NCI-H2029 (cell line): ENCODE data around the gene PIK3R5.

Source experiments
- DNase-seq: peaks from one replicate; lab custom pipeline; 2025; lab: John Stamatoyannopoulos, UW

The PIK3R5 gene

DNA sequence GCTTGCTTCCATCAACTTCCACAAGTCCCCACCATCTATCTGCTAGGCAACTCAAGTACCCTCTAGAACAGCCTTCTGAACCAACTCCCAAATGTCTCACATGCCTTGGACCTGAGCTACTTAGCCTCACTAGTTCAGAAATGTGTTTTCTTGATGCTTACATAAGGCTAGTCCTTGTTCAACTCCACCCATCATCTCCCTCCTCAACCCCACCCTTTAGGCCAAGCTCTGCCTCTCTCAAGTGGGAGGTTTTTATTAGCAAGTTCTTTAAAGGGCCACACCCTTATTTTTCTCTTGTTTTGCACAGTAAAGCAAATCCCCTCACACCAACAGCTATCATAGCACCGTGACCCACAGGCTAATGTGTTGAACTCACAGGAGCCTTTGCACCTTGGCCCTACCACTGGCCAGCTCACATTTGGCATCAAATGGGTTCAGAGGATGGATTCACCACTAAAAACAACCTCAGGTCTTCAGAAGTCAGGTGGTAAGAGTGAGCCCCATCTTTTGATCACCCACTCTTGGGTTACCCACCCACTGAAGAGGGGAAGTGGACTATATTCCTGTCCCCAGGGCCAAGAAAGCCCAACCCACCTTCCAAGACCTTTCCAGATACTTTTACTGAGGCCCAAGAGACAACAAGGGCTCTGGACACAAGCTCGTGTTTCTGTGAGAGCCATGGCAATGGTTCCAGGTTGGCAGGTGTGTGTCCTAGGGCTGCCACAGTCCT lies 12.2 kb downstream of the PIK3R5 start:
- no peak for DNase-seq

DNA sequence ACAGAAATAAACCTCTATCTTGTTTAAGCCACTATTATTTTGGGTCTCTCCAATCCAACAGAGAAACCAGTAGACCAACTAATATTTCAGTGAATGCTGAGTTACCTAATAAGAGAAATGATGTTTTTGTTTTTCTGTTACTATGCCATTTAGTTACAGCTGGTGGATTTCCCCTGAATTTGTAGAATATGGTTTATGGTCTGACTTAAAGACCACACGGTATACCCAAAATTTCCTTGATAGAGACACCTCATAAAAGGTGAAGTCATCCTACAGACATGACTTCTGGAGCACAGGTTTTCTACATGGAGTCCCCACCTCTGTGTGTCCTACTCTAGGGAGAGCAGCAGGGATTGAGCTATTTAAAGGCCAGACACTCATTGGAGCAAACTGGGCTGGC lies 13.3 kb downstream of the PIK3R5 start:
- DNase-seq = no peak

DNA sequence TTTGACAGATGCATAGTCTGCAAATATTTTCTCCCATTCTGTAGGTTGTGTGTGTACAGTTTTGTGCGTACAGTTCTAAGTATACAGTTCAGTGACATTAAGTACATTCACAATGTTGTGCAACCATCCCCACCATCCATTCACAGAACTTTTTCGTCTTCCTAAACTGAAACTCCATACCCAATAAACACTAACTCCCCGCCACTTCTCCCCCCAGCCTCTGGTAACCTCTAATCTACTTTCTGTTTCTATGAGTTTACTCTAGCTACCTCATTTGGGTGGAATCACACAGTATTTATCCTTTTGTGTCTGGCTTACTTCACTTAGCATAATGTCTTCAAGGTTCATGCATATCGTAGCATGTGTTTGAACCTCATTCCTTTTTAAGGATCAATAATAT lies 14.3 kb downstream of the PIK3R5 start:
- no peak for DNase-seq

DNA sequence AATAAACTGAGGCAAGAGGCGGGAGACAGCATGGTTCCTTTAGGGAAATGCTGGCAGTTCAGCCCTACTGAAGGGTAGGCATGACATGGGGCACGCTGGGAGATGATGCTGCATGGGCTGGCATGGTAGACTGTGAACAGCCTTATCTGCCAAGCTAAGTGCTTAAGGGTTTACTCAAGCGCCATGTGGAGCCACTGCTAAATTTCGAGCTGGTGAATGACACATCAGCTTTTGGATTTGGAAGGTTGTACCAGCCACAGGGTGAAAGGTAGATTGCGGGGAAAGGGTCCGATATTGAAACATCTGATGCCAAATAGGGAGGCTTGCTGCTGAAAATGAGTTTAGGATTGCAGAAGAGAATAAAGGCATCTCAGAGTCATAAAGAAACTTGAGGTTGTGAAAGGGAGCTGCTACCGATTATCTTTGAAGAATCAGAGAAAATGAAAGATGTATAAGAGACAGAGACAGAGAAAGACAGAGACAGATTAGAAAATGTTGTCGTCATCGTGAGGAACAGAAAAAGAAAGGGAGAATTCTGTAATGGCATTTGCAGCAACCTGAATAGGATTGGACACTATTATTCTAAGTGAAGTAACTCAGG lies 16.3 kb downstream of the PIK3R5 start:
- DNase-seq = no peak

DNA sequence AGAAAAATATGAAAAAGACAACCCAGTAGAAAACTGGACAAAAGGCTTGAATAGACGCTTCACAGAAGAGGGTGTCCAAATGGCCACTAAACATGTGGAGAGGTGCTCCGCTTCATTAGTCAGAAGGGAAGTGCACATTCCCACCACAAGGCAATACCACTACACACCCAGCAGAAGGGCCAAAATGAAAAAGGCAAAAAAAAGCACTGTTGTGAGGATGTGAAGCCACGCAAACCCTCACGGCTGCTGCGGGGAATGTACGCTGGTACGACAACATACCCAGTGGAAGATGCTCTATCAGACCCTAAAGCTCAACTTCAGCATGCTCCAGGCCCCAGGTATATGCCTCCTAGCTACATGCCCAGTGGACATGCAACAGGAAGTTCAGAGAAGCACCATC lies 17.0 kb downstream of the PIK3R5 start:
- no peak for DNase-seq

DNA sequence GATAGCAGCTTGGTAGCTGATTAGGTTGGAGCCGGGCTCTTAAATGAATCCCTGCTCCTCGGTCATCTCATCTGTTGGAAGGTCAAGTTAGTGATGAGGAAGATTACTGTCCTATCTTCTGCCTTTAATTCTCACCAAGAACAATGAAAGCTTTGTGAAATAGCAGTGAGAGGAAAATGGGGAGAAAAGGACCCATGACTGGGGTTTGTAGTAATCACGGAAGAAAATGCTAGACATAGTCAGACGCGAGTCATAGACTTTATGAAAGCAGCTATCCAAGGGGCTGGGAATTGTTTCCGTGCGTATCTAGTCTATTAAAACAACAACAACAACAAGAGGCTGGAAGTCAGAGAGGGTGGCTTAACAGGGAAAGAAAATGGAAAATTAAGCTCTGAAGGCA lies 18.3 kb downstream of the PIK3R5 start:
- DNase-seq = no peak

DNA sequence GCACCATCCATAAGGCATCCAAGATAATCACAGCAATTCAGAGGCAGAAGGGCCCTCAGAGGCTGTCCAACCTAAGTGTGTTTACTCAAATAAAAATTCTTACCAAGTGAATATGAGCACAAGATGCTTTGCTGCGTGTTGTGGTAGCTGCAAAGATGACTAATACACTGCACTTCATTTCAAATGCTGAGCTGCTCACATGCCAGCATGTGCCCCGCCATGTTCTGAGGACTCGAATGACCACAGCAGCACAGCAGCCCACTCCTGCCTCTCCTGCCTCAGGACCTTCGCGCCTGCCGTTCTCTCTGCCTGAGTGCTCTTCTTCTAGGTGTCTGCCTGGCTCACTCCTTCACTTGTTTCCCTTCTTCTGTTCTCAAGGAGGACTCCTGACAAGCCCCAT lies 19.0 kb downstream of the PIK3R5 start:
- no peak for DNase-seq

DNA sequence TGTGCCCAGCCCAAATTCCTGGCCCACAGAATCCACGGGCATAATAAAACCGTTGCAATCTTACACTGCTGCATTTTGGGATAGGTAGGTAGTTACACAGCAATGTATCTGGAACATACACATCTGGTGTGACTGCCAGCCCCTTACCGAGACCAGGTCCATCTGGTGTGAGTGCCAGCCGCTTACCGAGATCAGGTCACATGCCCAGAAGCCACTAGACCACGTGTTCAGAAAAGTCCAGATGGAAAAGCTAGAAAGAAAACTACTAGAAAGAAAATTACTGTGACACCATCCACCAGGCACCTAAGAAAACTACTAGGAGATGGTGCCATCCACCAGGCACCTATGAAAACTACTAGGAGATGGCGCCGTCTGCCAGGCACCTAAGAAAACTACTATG lies 19.4 kb downstream of the PIK3R5 start:
- DNase-seq = no peak

DNA sequence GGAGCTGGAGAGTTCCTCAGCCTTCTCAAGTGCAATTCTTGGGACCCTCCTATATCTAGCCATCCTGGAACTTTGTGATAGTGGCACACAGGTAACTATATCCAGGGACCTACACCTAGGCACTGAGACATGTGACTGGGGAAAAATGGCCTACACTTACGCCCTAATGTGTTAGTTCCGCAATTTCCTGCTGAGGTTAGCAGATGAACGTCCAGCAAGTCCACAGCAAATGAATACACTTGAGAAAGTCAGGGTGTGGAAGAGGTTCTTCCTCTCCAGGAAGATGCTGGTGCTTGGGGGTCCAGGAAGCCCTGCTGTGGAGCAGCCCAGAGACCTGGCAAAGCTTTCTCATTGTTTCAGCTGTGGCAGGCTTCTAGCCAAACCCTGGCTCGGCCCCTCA lies 20.8 kb downstream of the PIK3R5 start:
- no peak for DNase-seq

DNA sequence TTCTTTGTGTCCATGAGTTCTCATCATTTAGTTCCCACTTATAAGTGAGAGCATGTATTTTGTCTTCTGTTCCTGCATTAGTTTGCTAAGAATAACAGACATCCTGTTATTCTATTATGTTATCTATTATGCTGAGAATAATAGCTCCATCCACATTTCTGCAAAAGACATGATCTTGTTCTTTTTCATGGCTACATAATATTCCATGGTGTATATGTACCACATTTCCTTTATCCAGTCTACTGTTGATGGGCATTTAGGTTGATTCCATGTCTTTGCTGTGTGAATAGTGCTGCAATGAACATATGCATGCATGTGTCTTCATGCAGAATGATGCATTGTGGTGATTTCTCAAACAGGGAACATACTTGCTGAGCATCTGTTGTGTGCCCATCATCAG lies 21.4 kb downstream of the PIK3R5 start:
- DNase-seq = no peak

DNA sequence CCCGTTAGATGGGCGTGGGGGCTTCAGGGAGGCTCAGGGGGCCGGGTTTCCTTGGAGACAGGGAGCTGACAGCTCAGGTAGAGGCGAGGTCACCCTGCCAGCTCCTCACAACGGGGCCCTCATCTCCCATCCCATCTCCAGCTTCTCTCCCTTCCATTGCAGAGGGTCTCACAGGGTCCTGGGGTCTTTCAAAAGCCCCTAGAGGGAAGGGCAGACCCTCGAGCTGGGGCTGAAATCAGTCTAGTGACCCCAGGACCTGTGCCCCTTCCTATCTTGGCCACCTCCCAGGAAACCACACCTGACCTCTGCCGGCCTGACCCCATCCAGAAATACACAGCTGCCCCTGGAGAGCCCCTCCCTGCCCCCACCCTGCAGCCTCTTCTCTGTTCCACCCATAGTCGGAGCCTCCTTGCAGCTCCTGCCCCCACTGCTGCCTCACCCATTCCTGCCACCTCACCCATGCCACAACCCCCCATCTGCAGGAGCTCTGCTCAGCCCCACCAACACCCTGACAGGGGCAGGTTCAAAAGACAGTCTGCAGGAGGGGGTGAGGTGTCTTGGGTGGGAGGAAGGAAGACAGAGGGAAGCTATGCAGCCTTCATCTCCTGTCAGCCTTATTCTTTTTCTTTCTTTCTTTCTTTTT lies 23.4 kb downstream of the PIK3R5 start:
- no peak for DNase-seq

DNA sequence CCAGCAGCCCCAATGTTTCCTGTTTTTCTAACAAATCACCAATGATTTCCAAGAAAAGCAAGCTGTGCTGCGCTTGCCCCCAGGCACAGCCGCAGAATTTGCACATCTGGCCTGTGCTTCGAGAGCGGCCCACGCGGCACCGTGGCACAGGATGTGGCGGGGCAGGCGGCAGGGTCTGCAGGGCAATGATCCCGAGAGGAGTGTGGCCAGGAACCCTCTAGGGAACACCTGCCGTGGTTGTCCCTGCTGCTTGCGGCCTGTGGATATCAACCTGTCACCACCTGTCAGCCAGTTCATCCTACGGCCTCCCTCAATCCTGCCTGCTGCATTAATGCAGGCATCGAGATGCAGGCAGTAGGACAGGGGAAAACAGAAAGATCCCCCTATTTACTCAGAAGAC lies 24.0 kb downstream of the PIK3R5 start:
- no peak for DNase-seq

DNA sequence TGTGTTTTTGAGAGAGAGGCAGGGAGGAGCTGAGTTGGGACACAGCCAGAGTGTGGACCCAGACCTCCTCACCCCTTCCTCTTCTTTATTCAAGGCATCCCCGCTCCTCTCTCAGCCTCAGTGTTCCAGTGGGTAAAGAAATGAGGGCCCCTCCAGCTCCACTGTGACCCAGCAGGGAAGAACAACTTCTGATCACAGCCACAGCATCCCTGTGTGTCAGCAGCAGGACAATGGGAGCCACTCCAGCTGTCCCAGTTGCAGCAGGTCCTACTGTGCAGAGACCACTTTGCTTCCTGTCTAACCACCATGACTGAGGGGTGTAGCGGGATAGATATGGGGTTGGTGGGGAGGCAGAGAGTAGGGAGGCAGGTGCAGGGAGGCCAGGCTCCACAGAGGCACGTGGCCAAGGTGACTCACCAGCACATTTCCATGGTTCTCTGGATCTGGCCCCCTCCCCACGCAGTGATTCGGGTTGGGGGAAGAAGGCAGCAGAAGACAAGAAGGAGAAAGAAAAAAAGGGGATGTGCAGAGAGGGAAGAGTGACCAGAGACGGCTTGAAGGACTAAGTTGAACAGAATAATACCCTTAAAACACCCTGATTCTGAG lies 24.5 kb downstream of the PIK3R5 start:
- no peak for DNase-seq

DNA sequence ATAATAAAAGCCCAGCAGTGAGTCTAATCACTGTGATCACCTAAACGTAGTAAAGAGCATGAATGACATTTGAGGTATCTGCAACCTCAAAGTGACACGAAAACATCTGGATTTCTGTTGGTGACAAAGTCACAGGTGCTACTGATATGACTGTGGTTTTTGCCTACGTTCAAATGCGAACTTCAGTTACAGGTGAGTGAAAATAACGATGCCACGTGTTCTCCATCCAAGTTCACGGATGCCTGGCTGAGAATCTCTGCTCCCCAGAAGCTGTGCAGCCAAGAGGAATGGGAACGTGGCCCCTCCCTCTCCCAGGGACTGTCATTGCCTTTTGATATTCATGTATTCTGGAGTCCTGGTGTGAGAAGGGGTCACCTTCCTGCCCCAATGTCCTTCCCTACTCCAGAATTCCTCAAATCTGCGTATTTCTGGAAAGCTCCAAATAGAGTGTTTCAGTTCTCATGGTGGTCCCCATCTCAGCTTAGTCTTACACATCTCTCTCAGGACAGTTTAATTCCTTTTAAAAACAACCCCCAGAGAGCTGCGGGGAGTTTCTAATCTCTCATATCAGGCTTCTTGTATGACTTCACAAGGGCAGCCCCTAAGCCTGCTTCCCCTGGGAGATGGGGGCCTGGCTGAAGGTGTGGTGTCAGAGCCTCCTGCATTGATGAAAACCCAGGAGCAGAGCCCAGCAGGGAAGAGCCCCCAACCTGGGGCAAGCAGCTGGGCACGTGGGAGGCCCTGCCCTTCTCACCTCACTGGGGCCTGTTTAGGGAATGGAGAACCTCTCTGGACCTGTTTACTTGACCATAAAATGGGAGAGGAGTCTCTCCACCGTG lies 25.8 kb downstream of the PIK3R5 start:
- DNase-seq = no peak

DNA sequence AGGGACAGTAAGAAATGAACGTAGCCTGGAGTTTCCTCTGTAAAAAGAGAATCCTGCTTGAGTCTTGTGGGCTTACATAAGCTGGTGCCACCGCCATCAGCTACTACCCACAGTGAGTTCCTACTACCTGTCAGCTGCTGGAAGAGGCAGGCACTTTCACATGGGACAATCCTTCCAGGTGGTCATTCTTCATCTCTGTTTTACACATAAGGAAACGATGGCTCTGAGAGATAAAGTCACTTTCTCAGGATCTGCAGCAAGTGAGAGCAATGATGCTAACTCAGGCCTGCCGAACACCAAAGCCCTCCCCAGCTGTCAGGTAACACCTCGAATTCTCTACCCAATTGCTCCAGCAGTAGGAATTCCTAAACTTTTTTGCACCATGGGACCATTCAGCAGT lies 26.6 kb downstream of the PIK3R5 start:
- no peak for DNase-seq

DNA sequence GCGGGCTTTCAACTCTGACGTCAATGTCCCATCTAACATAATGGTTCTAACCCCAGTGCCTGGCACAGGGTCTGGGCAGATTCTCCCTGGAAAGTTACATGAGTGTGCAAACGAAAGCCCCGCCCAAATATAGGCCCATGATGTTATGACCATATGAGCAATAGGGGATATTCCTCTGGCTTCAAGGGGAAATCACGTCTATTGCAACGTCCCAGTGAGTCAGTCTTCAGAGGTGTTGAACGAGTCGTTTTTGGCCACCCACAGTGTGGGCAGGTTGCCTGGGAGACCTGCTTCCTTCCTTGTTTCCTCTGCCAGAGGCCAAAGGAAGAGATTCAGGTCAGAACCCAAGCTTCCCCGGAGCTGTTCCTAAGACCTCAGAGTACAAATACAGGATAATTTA lies 30.3 kb downstream of the PIK3R5 start:
- no peak for DNase-seq

DNA sequence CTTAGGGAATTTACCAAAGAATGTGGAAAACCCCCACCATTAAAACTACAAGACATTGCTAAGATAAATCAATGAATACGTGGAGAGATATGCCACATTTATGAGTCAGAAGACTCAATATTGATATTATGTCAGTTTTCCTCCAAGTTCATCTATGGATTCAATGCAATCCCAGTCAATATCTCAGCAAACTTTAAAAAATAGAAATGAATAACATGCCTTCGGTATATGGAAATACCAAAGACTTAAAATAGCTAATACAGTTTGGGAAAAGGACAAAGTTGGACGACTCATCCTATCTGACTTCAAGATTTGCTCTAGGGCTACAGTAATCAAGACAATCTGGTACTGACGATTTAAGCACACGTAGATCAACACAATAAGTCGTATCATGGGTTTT lies 31.2 kb downstream of the PIK3R5 start:
- DNase-seq = no peak

DNA sequence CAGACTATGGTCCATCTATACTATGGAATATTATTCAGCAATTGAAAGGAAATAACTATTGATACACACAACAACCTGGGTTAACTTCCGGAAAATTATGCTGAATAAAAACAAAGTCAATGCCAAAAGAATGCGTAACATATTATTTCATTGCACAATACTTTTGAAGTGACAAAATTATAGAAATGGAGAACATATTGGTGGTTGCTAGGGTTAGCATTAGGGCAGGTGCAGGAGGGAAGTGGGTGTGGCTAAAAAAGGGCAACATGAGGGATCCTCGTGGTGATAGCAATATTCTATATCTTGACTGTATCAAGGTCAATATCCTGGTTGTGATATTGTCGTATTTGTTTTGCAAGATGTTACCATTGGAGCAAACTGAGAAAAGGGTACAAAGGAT lies 34.9 kb downstream of the PIK3R5 start:
- no peak for DNase-seq

DNA sequence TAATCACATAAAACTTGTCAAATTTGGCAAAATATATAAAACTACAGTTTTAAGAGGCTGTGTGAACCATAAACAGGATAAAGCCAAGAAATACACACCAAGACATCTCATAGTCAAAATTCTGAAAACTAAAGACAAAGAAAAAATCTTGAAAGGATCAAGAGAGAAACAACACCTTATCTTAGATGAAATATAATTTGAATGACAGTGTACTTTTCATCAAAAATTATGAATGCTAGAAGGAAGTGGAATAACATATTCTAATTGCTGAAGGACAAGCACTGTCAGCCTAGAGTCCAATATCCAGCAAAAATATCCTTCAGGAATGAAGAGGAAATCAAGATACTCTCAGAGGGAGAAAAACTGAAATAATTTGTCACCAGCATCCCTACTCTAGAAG lies 37.2 kb downstream of the PIK3R5 start:
- no peak for DNase-seq

DNA sequence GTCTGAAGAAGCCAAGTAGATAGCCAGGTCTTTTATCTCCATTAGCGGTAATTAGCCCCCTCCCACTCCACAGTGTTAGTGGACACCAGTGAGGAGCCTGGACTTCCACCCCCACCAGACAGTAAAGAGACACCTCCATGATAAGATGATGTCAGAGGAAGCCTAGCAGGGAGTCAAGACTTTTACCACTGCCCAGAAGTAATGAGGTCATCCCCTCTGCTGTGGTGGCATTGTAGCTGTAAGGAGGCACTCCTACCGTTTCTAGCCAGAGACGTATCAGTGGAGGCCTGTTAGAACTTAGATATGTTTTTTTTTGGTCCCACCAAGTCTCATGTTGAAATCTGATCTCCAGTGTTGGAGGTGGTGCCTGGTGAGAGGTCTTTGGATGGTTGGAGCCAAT lies 38.1 kb downstream of the PIK3R5 start:
- DNase-seq = no peak

DNA sequence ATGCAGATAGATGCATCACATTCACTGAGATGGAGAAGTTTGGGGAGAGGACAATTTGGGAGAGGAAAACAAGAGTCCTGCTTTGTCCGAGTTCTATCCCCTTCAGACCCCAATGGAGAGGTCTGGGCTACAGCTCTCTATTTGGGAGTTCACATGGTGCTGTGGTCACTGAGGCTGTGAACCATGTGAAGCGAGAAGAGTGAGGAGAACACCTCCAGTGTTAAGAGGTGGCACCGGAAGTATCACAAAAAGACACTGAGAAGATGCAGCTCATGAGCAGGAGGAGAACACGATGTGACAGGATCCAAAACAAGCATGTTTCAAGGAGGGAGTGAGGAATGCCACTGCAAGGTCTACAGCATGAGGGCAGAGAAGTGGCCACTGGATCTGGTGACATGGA lies 39.7 kb downstream of the PIK3R5 start:
- DNase-seq = no peak

DNA sequence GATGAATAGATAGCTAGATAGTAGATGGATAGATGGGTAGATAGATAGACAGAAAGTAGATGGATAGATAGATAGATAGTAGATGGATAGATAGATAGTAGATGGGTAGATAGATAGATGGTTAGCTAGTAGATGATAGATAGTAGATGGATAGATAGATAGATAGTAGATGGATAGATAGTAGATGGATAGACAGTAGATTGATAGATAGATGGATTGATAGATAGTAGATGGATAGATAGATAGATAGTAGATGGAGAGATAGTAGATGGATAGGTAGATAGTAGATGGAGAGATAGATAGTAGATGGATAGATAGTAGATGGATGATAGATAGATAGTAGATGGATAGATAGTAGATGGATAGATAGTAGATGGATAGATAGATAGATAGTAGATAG lies 40.4 kb downstream of the PIK3R5 start:
- no peak for DNase-seq
